Activated T-cell treated with anti-CD3 and anti-CD28 coated beads for 1 hour (primary cell): Measurements from ENCODE around the gene REC8.

ENCODE experiments used
- DNase-seq: peaks from one replicate; pipeline ENCODE4 v3.0.0-alpha.2; 2020; ENCODE audit warnings: low read depth

The REC8 gene

GRCh38 chr14:24171422-24172260 lies at the start of gene REC8:
Gene REC8, plus strand, starts transcription at chr14:24172080. Its CDS starts 473 bp downstream, at chr14:24172553.
- DNase-seq, result peak; percentile 59

GRCh38 chr14:24122416-24122815 lies 49.5 kb upstream of the REC8 start:
- DNase-seq, result no peak

GRCh38 chr14:24122898-24123297 lies 49.0 kb upstream of the REC8 start:
- DNase-seq, result no peak

GRCh38 chr14:24123424-24124417 lies 48.2 kb upstream of the REC8 start:
- no peak for DNase-seq

GRCh38 chr14:24126939-24127338 lies 44.9 kb upstream of the REC8 start:
- no peak for DNase-seq

- no peak for DNase-seq
Measured at GRCh38 chr14:24127673-24128072, 44.2 kb upstream of the REC8 start.

- no peak for DNase-seq
Measured at GRCh38 chr14:24129410-24129998, 42.4 kb upstream of the REC8 start.

GRCh38 chr14:24130380-24130716 lies 41.5 kb upstream of the REC8 start, which contains the start of gene FITM1:
Gene FITM1, plus strand, starts transcription at chr14:24130659. Its CDS starts 905 bp downstream, at chr14:24131564.
- no peak for DNase-seq

- no peak for DNase-seq
Measured at GRCh38 chr14:24130717-24131548, 40.9 kb upstream of the REC8 start.

GRCh38 chr14:24131549-24131966 lies 40.3 kb upstream of the REC8 start:
- no peak for DNase-seq

- DNase-seq, result peak; percentile 24
Measured at GRCh38 chr14:24132061-24132685, 39.7 kb upstream of the REC8 start.

- DNase-seq, result no peak
Measured at GRCh38 chr14:24132976-24133375, 38.9 kb upstream of the REC8 start.

GRCh38 chr14:24133735-24134134 lies 38.1 kb upstream of the REC8 start:
- no peak for DNase-seq

- no peak for DNase-seq
Measured at GRCh38 chr14:24135584-24135833, 36.4 kb upstream of the REC8 start.

- peak; percentile 91 for DNase-seq
Measured at GRCh38 chr14:24135834-24136683, 35.8 kb upstream of the REC8 start, which contains the start of gene PSME1. Gene PSME1, plus strand, starts transcription at chr14:24136194. Its CDS starts 69 bp downstream, at chr14:24136263.

GRCh38 chr14:24136684-24137528 lies 35.0 kb upstream of the REC8 start:
- no peak for DNase-seq

- DNase-seq, result no peak
Measured at GRCh38 chr14:24137529-24138395, 34.1 kb upstream of the REC8 start.
